AG20443 (cell line): ENCODE data around the gene MOAP1.
A peak's percentile ranks its signal among the peaks of the same experiment; 100 is the strongest.
"Not testable (repeated sequence)": the region's sequence is repeated elsewhere in the genome, so short reads cannot be mapped to it uniquely, and the experiment has no call there.

ENCODE experiments used
- DNase-seq: peaks from one replicate; pipeline ENCODE4 v3.0.0; 2012; ENCODE audit warnings: low spot score, mixed read lengths

MOAP1 gene

DNA sequence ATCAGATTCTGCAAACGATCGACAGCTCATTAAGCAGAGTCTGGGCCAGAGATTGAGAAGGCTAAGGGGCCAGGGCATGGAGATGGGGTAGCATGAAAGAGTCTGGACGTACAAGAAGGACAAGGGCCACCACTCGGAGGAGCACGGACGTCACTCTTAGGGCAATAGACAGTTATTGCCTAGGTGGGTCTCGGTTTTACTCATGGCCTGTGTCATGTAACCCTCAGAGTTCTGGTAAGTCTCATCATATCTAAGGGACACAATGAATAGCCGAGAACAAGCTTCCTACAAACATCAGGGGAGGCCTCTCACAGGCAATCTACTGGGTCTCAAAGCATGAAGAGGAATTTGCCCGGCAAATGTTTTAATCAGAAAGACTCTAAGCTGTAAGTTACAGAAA is 38.6 kb downstream of the MOAP1 start:
- DNase-seq: no peak

DNA sequence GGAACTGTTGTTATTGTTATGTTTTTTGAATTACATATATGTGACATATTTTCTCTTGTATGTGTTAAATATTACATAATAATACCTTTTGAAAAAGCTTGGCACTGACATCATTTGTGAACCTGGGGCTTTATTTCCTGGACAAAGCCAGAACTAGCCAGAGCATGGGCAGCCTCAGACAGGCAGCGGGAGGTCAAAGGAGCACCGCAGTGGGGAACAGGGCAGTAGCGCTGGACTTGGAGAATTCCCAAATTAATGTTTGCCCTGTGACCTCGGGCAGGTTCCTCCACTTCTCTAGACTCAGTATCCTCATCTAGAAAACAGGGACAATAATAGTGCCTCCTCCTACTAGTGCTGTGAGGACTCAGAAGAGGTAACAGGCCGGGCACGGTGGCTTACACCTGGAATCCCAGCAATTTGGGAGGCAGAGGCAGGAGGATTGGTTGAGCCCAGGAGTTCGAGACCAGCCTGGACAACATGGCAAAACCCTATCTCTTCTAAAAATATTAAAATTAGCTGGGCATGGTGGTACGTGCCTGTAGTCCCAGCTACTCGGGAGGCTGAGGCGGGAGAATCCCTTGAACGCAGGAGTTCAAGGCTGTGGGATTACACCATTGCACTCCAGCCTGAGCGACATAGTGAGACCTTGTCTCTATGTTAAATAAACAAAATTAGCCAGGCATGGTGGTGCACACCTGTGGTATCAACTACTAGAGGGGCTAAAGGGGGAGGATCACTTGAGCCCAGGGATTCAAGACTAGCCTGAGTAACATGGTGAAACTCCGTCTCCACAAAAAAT is 41.6 kb downstream of the MOAP1 start:
- no peak for DNase-seq

DNA sequence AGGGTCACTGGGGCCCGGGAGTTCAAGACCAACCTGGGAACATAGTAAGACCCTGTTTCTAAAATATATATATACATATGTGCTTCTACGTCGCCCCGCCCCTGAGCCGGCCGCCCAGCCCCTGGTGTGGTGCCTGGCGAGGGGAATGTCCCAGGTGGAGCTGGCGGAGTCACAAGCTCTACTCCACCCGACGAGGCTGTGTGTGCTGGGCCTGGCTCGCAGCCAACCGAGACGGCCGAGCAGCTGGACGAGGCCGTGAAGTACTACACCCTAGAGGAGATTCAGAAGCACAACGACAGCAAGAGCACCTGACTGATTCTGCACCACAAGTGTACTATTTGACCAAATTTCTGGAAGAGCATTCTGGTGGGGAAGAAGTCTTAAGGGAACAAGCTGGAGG is 46.8 kb downstream of the MOAP1 start:
- DNase-seq: no peak

DNA sequence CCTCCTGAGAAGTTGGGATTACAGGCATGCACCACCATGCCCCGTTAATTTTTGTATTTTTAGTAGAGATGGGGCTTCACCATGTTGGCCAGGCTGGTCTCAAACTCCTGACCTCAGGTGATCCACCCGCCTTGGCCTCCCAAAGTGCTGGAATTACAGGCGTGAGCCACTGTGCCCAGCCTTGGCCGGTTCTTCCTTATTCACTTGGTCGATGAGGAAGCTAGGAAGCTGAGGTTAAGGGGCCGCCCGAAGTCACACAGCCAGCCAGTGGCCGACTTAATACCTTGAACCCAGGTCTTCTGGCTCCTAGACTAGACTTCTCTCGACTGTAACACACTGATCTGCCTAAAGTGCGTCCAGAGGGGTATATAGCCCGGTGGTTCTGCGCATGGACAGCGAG is 48.2 kb downstream of the MOAP1 start:
- not testable (repeated sequence) for DNase-seq

- DNase-seq: no peak
Observed at GRCh38 chr14:93136009-93136408, 48.7 kb downstream of the MOAP1 start.

GRCh38 chr14:93135399-93135798 is 49.3 kb downstream of the MOAP1 start:
- DNase-seq: no peak

GRCh38 chr14:93133464-93133863 is 51.2 kb downstream of the MOAP1 start:
- DNase-seq: peak; percentile 73

GRCh38 chr14:93132472-93133065 is 52.1 kb downstream of the MOAP1 start:
- peak; percentile 43 for DNase-seq
